DOHH2 (cell line): Measurements from ENCODE around the gene PAPSS2.

Source experiments
- H3F3A ChIP-seq: fragments of 200-600 bp; sonication (generic), shearing (Covaris generic); 2 replicates; pipeline ENCODE4 v1.6.0; 2016; ENCODE audit warnings: antibody characterized with exemption, mild to moderate bottlenecking; ENCODE audit not compliant: control insufficient read depth, insufficient read depth
- H3K27ac ChIP-seq: fragments of 200-600 bp; sonication (generic); 2 replicates; pipeline ENCODE4 v1.5.1; 2014; ENCODE audit warnings: low read depth, mild to moderate bottlenecking, low read length, moderate library complexity
- H3K27me3 ChIP-seq: fragments of 200-600 bp; sonication (generic); 2 replicates; pipeline ENCODE4 v1.6.1; 2014; ENCODE audit warnings: mild to moderate bottlenecking, low read length, mixed read lengths; ENCODE audit not compliant: control insufficient read depth
- H3K36me3 ChIP-seq: fragments of 200-600 bp; sonication (generic); 2 replicates; pipeline ENCODE4 v1.6.1; 2014; ENCODE audit warnings: mild to moderate bottlenecking, low read length, moderate library complexity, mixed read lengths; ENCODE audit not compliant: control insufficient read depth
- H3K4me1 ChIP-seq: fragments of 200-600 bp; sonication (generic); 2 replicates; pipeline ENCODE4 v1.6.1; 2014; ENCODE audit warnings: mild to moderate bottlenecking, low read length, mixed read lengths; ENCODE audit not compliant: control insufficient read depth
- H3K4me2 ChIP-seq: fragments of 200-600 bp; sonication (generic); 2 replicates; pipeline ENCODE4 v1.6.0; 2014; ENCODE audit warnings: mild to moderate bottlenecking, low read length, moderate library complexity
- H3K4me3 ChIP-seq: fragments of 200-600 bp; sonication (generic); 2 replicates; pipeline ENCODE4 v1.5.1; 2014; ENCODE audit warnings: mild to moderate bottlenecking, low read length, mixed read lengths
- H3K79me2 ChIP-seq: fragments of 200-600 bp; sonication (generic); 2 replicates; pipeline ENCODE4 v1.6.1; 2014; ENCODE audit warnings: mild to moderate bottlenecking, low read length, mixed read lengths; ENCODE audit not compliant: control insufficient read depth
- H3K9me2 ChIP-seq: fragments of 200-600 bp; sonication (generic); replicated peaks from 2 replicates; pipeline ENCODE4 v1.6.1; 2014; ENCODE audit warnings: mild to moderate bottlenecking, low read length, mixed read lengths; ENCODE audit not compliant: control insufficient read depth
- H3K9me3 ChIP-seq: fragments of 200-600 bp; sonication (generic); 2 replicates; pipeline ENCODE4 v1.6.1; 2014; ENCODE audit warnings: antibody characterized with exemption, low read length, mixed read lengths; ENCODE audit not compliant: control insufficient read depth, insufficient read depth
- H4K20me1 ChIP-seq: fragments of 200-600 bp; sonication (generic); 2 replicates; pipeline ENCODE4 v1.6.0; 2014; ENCODE audit warnings: low read depth, mild to moderate bottlenecking, antibody characterized with exemption, low read length, moderate library complexity; ENCODE audit not compliant: control insufficient read depth, insufficient read depth
- EZH2phosphoT487 ChIP-seq: fragments of 200-600 bp; sonication (generic); IDR thresholded peaks from 2 replicates; pipeline ENCODE4 v1.6.1; 2017; ENCODE audit warnings: borderline replicate concordance, mild to moderate bottlenecking, antibody characterized with exemption, low read length, moderate library complexity, mixed read lengths
- TF ChIP-seq, protein P1 (sequence below): fragments of 200-600 bp; sonication (generic); IDR thresholded peaks from one replicate; pipeline ENCODE4 v1.5.1; 2014; ENCODE audit warnings: antibody characterized with exemption, mild to moderate bottlenecking, low read depth, low read length; ENCODE audit not compliant: poor library complexity, severe bottlenecking

The PAPSS2 gene

DNA sequence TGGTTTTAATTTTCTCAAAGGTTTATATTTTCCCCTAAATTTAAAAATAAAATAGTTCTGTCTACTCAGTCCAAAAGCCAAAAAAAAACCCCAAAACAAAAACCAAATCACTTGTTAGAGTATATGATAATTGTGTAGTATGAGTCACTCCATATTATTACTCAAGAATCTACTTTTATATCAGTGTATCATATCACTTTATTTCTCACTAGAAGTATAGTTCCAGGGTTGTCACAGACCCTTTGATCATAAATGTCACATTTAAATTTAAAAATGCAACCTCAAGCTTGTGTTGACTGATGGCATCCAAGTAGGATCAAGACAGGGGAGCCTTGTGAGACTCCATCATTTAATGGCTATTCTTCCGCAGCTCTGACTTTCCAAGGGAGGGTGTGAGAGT lies 61.0 kb downstream of the PAPSS2 start:
- Histone ChIP-seq H3K9me2 (no peaks in the 10 kb centered on the region), H3K4me1 (no peaks in the 10 kb centered on the region), H3K27ac (no peak overlapping the region), H3K36me3 (no peaks in the 10 kb centered on the region), H3K4me2 (no peak overlapping the region), H4K20me1 (no peaks in the 10 kb centered on the region), H3K27me3 (peaks cover 27% of the 10 kb centered on the region), H3K79me2 (no peaks in the 10 kb centered on the region), H3K4me3 (no peak overlapping the region), H3F3A (no peaks in the 10 kb centered on the region), H3K9me3 (no peaks in the 10 kb centered on the region)
- TF ChIP-seq EZH2phosphoT487, result no peak
- TF ChIP-seq, protein P1, sequence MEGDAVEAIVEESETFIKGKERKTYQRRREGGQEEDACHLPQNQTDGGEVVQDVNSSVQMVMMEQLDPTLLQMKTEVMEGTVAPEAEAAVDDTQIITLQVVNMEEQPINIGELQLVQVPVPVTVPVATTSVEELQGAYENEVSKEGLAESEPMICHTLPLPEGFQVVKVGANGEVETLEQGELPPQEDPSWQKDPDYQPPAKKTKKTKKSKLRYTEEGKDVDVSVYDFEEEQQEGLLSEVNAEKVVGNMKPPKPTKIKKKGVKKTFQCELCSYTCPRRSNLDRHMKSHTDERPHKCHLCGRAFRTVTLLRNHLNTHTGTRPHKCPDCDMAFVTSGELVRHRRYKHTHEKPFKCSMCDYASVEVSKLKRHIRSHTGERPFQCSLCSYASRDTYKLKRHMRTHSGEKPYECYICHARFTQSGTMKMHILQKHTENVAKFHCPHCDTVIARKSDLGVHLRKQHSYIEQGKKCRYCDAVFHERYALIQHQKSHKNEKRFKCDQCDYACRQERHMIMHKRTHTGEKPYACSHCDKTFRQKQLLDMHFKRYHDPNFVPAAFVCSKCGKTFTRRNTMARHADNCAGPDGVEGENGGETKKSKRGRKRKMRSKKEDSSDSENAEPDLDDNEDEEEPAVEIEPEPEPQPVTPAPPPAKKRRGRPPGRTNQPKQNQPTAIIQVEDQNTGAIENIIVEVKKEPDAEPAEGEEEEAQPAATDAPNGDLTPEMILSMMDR, result no peak

DNA sequence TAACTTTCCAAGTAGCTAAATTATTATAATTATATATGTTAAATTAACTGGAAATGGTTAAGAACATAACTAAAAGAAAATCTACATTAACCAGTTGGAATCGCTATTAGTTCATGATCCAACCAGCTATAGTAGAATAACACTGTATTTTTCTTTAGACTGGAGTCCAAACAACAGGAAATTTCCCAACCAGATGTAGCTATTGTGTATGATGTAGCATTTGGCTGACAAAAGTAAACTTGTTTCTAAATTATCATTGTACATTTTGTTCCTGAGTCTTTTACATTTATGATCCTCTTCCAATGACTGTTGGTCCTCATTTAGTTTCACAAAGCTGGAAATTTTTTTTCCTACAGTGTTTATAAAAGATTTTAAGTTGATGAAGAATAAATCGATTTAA lies 62.1 kb downstream of the PAPSS2 start:
- TF ChIP-seq, protein P1, result no peak
- TF ChIP-seq EZH2phosphoT487, result no peak

DNA sequence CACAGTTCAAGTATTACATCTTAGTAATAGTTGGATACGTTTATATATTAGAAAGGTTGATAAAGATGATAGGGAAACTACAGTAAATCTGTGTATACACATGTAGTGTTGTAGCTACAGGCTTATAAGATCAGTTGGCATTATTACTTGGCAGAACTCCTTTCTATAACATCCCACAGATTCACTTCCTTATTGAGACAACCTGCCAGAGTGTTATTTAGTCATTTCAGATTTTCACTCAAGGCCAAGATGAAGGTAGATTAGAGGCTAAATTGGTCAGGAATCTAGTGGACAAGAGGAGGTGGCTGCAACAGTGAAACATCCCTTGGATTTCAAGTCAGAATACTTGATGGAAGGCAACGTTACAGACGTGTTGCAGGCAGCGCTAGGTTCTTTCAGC lies 63.0 kb downstream of the PAPSS2 start:
- TF ChIP-seq, protein P1, result no peak
- no peak for TF ChIP-seq EZH2phosphoT487
- no peaks in the 10 kb centered on the region for H3K4me1 ChIP-seq
- no peaks in the 10 kb centered on the region for H4K20me1 ChIP-seq
- no peaks in the 10 kb centered on the region for H3K79me2 ChIP-seq
- H3K4me3 ChIP-seq, result no peak overlapping the region
- H3K4me2 ChIP-seq, result no peak overlapping the region
- H3K27me3 ChIP-seq, result peaks cover 34% of the 10 kb centered on the region
- no peaks in the 10 kb centered on the region for H3K36me3 ChIP-seq
- H3K9me2 ChIP-seq, result no peaks in the 10 kb centered on the region
- H3K9me3 ChIP-seq, result no peaks in the 10 kb centered on the region
- H3K27ac ChIP-seq, result no peak overlapping the region
- no peaks in the 10 kb centered on the region for H3F3A ChIP-seq

More for the DNA sequence above, 62.1 kb downstream of the PAPSS2 start:
- Histone ChIP-seq H3K27ac (no peak overlapping the region), H3K9me3 (no peaks in the 10 kb centered on the region), H3K9me2 (no peaks in the 10 kb centered on the region), H3K27me3 (peaks cover 27% of the 10 kb centered on the region), H4K20me1 (no peaks in the 10 kb centered on the region), H3K36me3 (no peaks in the 10 kb centered on the region), H3K4me3 (no peak overlapping the region), H3F3A (no peaks in the 10 kb centered on the region), H3K4me1 (no peaks in the 10 kb centered on the region), H3K4me2 (no peak overlapping the region), H3K79me2 (no peaks in the 10 kb centered on the region)

DNA sequence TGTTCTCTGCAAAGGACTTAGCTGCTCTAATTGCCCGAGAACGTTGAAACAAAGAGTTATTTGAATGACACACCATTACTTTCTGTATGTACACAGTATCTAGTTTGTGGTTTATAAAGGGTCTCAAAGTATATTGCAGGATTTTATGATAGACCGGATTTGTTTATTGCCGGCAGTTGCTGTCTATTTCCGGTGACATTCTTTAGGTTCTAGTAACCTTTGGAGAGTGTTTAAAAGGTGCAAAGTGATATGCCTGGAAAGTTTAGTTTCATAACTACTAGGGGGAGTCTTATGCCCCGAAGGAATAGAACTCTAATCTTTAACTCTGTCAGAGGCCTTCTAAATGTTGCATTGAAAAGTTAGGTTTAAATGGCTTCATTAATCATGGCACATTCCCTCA lies 63.8 kb downstream of the PAPSS2 start:
- Histone ChIP-seq H3K4me2 (no peak overlapping the region), H3K9me2 (no peaks in the 10 kb centered on the region), H3K4me1 (no peaks in the 10 kb centered on the region), H3K27ac (no peak overlapping the region), H4K20me1 (no peaks in the 10 kb centered on the region), H3F3A (no peaks in the 10 kb centered on the region), H3K9me3 (no peaks in the 10 kb centered on the region), H3K27me3 (peaks cover 31% of the 10 kb centered on the region), H3K4me3 (no peak overlapping the region), H3K79me2 (no peaks in the 10 kb centered on the region), H3K36me3 (no peaks in the 10 kb centered on the region)
- TF ChIP-seq EZH2phosphoT487, result no peak
- TF ChIP-seq, protein P1, result no peak
